ENCODE measurements around the gene POFUT2. TPM values are rescaled to one million over a fixed set of nuclear protein-coding genes. Genes with fewer than 3 reads are reported as not detected.

POFUT2 gene
- total RNA-seq, 4 donors from 2014 or later = 7.9 to 11.4 (median 9.4) TPM

GRCh38 chr21:45235488-45235887 lies 52.2 kb downstream of the POFUT2 start:
- Histone ChIP-seq H3K4me1 (no peaks in the 10 kb centered on the region), H3K4me3 (no peak overlapping the region), H3K36me3 (no peaks in the 10 kb centered on the region), H3K27me3 (peaks cover 0 to 47% (median 1%) of the 10 kb centered on the region in 4 donors), H3K9me3 (no peaks in the 10 kb centered on the region), H3K27ac (no peak overlapping the region)
- no peak for DNase-seq
- TF ChIP-seq POLR2A (IDR thresholded peaks at IDR 0.05) (no peak), CTCF (IDR thresholded peaks at IDR 0.05) (no peak)
- WGBS, 2 donors = 73 to 80% methylated on average over 5 to 6 of the region's 6 CpGs
- intact Hi-C loops (cut with DNase I) = no loop called here

- H3K4me3 ChIP-seq = no peak overlapping the region
- peaks cover 0 to 47% (median 1%) of the 10 kb centered on the region in 4 donors for H3K27me3 ChIP-seq
- TF ChIP-seq CTCF (IDR thresholded peaks at IDR 0.05) (no peak), POLR2A (IDR thresholded peaks at IDR 0.05) (no peak)
- no peak for DNase-seq
- no peak overlapping the region for H3K27ac ChIP-seq
- H3K4me1 ChIP-seq = no peaks in the 10 kb centered on the region
- WGBS, 2 donors = 61 to 71% methylated on average over 3 of the region's 8 CpGs
- intact Hi-C loops (cut with DNase I) = no loop called here
- H3K9me3 ChIP-seq = no peaks in the 10 kb centered on the region
- H3K36me3 ChIP-seq = no peaks in the 10 kb centered on the region
These were observed 52.7 kb downstream of the POFUT2 start for GRCh38 chr21:45234965-45235364.

GRCh38 chr21:45234127-45234526 lies 53.6 kb downstream of the POFUT2 start:
- no peak for TF ChIP-seq CTCF (IDR thresholded peaks at IDR 0.05)
- no peak for TF ChIP-seq POLR2A (IDR thresholded peaks at IDR 0.05)
- Histone ChIP-seq H3K27ac (no peak overlapping the region), H3K4me3 (peak overlapping the region in 1 of 4 donors; percentile 6), H3K27me3 (peaks cover 0 to 47% (median 1%) of the 10 kb centered on the region in 4 donors), H3K9me3 (no peaks in the 10 kb centered on the region), H3K36me3 (no peaks in the 10 kb centered on the region), H3K4me1 (no peaks in the 10 kb centered on the region)
- intact Hi-C loops (cut with DNase I) = no loop called here
- WGBS, 2 donors = 82 to 86% methylated on average over 21 to 26 of the region's 28 CpGs
- no peak for DNase-seq

GRCh38 chr21:45231705-45232104 lies 56.0 kb downstream of the POFUT2 start:
- peaks cover 0 to 17% (median 7%) of the 10 kb centered on the region in 3 donors for H3K4me1 ChIP-seq
- TF ChIP-seq POLR2A (IDR thresholded peaks at IDR 0.05) (no peak), CTCF (IDR thresholded peaks at IDR 0.05) (no peak)
- no peaks in the 10 kb centered on the region for H3K9me3 ChIP-seq
- intact Hi-C loops (cut with DNase I) = no loop called here
- H3K36me3 ChIP-seq = no peaks in the 10 kb centered on the region
- H3K4me3 ChIP-seq = no peak overlapping the region
- no peak for DNase-seq
- H3K27ac ChIP-seq = no peak overlapping the region
- 79 to 84% methylated on average over 3 of the region's 3 CpGs for WGBS, 2 donors
- H3K27me3 ChIP-seq = peaks cover 0 to 50% (median 1%) of the 10 kb centered on the region in 4 donors

GRCh38 chr21:45228656-45229240 lies 58.9 kb downstream of the POFUT2 start:
- intact Hi-C loops (cut with DNase I) = no loop called here
- no peak overlapping the region for H3K4me3 ChIP-seq
- peaks cover 0 to 23% (median 0%) of the 10 kb centered on the region in 4 donors for H3K27me3 ChIP-seq
- H3K9me3 ChIP-seq = no peaks in the 10 kb centered on the region
- H3K36me3 ChIP-seq = peaks cover 0 to under 1% (median 0%) of the 10 kb centered on the region in 3 donors
- WGBS, 2 donors = 41 to 62% methylated on average over 3 of the region's 3 CpGs
- H3K4me1 ChIP-seq = peaks cover 0 to 17% (median 7%) of the 10 kb centered on the region in 3 donors
- DNase-seq = no peak
- no peak for TF ChIP-seq POLR2A (IDR thresholded peaks at IDR 0.05)
- TF ChIP-seq CTCF (IDR thresholded peaks at IDR 0.05) = no peak
- no peak overlapping the region for H3K27ac ChIP-seq
